Fibroblast of the aortic adventitia (primary cell): ENCODE data around the gene RBM18. TPM values are rescaled to one million over a fixed set of nuclear protein-coding genes. Genes with fewer than 3 reads are reported as not detected.

Experiments
- DNase-seq: peaks from one replicate; pipeline ENCODE4 v3.0.0-alpha.2; 2010; ENCODE audit warnings: low read depth
- H3K4me3 ChIP-seq: 2 replicates; pipeline ENCODE4 v1.5.1; 2011; ENCODE audit warnings: low read depth, mild to moderate bottlenecking, control low read depth, low read length, moderate library complexity
- total RNA-seq: library from RNA; depleted of rRNA; stranded (reverse); fragments of >200 nt; gene quantifications from 2 replicates; pipeline ENCODE4 v1.2.3, GENCODE V29; 2012; ENCODE audit warnings: low replicate concordance
- TF ChIP-seq, protein P1 (sequence below): IDR thresholded peaks from 2 replicates; pipeline ENCODE4 v1.5.1; 2011; ENCODE audit warnings: mild to moderate bottlenecking, low read length, control low read depth, inconsistent platforms; ENCODE audit not compliant: insufficient read depth

RBM18 gene
- total RNA-seq, 1 donor, result 13.0 TPM

GRCh38 chr9:122297512-122297911 lies 32.9 kb upstream of the RBM18 start:
- no peak overlapping the region for H3K4me3 ChIP-seq
- no peak for DNase-seq
- TF ChIP-seq, protein P1, sequence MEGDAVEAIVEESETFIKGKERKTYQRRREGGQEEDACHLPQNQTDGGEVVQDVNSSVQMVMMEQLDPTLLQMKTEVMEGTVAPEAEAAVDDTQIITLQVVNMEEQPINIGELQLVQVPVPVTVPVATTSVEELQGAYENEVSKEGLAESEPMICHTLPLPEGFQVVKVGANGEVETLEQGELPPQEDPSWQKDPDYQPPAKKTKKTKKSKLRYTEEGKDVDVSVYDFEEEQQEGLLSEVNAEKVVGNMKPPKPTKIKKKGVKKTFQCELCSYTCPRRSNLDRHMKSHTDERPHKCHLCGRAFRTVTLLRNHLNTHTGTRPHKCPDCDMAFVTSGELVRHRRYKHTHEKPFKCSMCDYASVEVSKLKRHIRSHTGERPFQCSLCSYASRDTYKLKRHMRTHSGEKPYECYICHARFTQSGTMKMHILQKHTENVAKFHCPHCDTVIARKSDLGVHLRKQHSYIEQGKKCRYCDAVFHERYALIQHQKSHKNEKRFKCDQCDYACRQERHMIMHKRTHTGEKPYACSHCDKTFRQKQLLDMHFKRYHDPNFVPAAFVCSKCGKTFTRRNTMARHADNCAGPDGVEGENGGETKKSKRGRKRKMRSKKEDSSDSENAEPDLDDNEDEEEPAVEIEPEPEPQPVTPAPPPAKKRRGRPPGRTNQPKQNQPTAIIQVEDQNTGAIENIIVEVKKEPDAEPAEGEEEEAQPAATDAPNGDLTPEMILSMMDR, result no peak

DNA sequence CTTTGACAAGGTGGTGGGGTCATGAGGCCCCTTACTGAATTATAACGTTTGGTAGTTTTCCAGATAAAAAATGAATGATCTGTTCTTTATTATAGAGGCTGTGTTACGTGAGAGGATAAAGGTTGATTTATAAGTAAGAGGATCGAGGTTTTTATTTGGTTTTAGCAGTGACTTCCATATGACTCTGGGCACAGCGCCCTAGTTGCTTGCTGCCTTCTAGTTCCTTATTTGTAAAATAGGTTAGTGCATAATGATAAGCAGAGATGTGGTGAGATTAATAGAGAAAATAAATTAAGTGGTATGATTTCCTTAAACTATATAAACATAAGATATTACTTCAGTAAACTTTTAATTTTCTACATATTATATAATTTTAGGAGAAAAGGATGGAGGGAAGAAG lies 29.9 kb upstream of the RBM18 start:
- no peak overlapping the region for H3K4me3 ChIP-seq
- TF ChIP-seq, protein P1, result no peak
- DNase-seq, result no peak

DNA sequence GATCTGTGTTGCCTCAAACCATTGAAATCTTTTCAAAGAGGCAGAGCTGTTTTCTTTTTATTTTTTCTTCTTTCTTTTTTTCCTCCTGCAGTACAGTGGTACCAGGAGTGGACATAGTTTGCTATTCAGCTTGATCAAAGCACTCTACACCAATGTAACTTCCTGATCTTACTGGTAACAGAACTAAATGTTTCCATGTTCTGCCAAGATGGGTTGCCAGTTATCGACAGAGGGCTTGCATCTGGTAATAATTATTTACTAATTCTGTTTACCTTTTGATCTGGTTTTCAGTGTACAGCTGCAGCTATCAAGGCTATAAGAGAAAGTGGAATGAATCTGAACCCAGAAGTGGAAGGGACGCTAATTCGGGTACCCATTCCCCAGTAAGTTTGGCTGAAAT lies 26.8 kb upstream of the RBM18 start:
- TF ChIP-seq, protein P1, result no peak
- no peak for DNase-seq
- H3K4me3 ChIP-seq, result no peak overlapping the region

DNA sequence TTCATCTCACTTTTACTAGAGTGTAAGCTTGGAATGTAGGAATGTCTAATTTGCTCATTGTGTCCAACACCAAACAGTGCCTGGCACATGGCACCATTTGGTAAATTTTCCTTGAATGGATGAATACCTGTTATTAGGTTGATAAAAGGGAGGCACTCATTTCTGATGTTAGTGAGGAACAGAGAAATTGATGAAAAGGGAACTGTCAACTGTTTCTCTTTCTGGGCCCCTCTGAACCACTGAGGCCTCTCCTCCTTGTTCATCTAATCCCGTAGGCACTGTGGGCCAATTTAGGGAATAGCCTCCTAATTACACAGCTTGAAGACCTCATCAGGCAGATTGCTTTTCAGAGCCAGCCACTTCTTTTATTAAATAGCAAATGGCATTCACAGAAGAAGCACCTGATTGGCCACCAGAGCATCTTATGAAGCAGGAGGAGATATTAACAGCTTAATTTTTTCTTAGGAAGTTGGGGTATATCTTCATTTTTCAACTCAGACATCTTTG lies 22.6 kb upstream of the RBM18 start:
- TF ChIP-seq, protein P1, result no peak
- DNase-seq, result no peak
- H3K4me3 ChIP-seq, result no peak overlapping the region

GRCh38 chr9:122286764-122287163 lies 22.1 kb upstream of the RBM18 start:
- TF ChIP-seq, protein P1, result no peak
- H3K4me3 ChIP-seq, result no peak overlapping the region

DNA sequence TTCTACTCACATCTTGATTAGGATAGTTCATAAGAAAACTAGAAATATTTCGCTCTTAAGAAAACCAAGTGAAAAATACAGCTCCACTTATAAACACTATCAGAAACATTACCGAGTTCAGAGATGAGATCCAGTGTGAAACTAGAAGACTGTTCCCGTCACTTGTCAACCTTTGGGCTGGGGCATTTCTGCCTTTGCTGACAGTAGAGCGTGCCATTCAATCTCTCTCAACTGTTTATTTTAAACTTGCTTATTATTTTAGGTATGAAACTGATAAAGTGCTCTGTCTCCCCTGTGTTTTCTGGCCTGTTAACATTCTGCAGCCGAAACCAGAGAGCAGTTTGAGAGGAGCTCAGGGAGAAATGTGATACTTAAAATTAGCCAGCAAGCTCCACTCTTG lies 16.7 kb upstream of the RBM18 start:
- no peak overlapping the region for H3K4me3 ChIP-seq
- TF ChIP-seq, protein P1, result no peak
- no peak for DNase-seq

More at GRCh38 chr9:122286764-122287163, 22.1 kb upstream of the RBM18 start:
- no peak for DNase-seq

- no peak for DNase-seq
- TF ChIP-seq, protein P1, result no peak
- no peak overlapping the region for H3K4me3 ChIP-seq
These were observed 12.8 kb upstream of the RBM18 start for GRCh38 chr9:122277285-122277897.
